H1 (cell line): ENCODE data around the gene CPXM1. TPM values are rescaled to one million over a fixed set of nuclear protein-coding genes. Genes with fewer than 3 reads are reported as not detected.

Experiments used
- CTCF ChIA-PET: fragments of 300-600 bp; sonication (Branson Sonifier 250); formaldehyde crosslinking; loops from one replicate; lab custom pipeline; 2021; ENCODE audit not compliant: partially characterized antibody; lab: Charles Lee
- POLR2A ChIA-PET: fragments of 300-600 bp; sonication (Branson Sonifier 250); formaldehyde crosslinking; loops from one replicate; lab custom pipeline; 2021; ENCODE audit warnings: inconsistent platforms; ENCODE audit not compliant: partially characterized antibody; lab: Charles Lee
- DNase-seq, 2 experiments: peaks; one replicate each; pipeline versions ENCODE4 v3.0.0 to v3.0.0-alpha.2; 2010 to 2022; ENCODE audit warnings: low spot score in 2 of 2, low read depth in 1 of 2, mixed read lengths in 1 of 2
- FAIRE-seq: peaks from 2 replicates; lab custom pipeline; 2011; peaks lifted over from hg19 to GRCh38; lab: Jason Lieb, UNC
- H2AFZ ChIP-seq: 2 replicates; pipeline ENCODE4 v1.8.1; 2012; ENCODE audit warnings: low read length, inconsistent platforms
- H2AK5ac ChIP-seq: 2 replicates; pipeline ENCODE4 v1.6.1; 2013; ENCODE audit warnings: low read depth, low read length
- H2BK120ac ChIP-seq: replicated peaks from 2 replicates; pipeline ENCODE3; 2013; ENCODE audit warnings: low read depth, low read length, inconsistent platforms
- H2BK12ac ChIP-seq: 2 replicates; pipeline ENCODE4 v1.6.1; 2013; ENCODE audit warnings: low read depth, low read length
- H2BK15ac ChIP-seq: 2 replicates; pipeline ENCODE4 v1.6.1; 2013; ENCODE audit warnings: low read length
- H2BK20ac ChIP-seq: 2 replicates; pipeline ENCODE4 v1.6.1; 2013; ENCODE audit warnings: low read length
- H2BK5ac ChIP-seq: 2 replicates; pipeline ENCODE4 v1.6.1; 2013; ENCODE audit warnings: low read depth, low read length
- H3K14ac ChIP-seq: 2 replicates; pipeline ENCODE4 v1.6.1; 2013; ENCODE audit warnings: inconsistent platforms; ENCODE audit not compliant: insufficient read length
- H3K18ac ChIP-seq: 2 replicates; pipeline ENCODE4 v1.6.1; 2013; ENCODE audit warnings: low read length; ENCODE audit errors: extremely low read depth
- H3K23ac ChIP-seq: 2 replicates; pipeline ENCODE4 v1.6.1; 2013; ENCODE audit warnings: inconsistent platforms; ENCODE audit not compliant: insufficient read length
- H3K23me2 ChIP-seq: 2 replicates; pipeline ENCODE4 v1.6.1; 2013; ENCODE audit warnings: low read depth, low read length
- H3K27ac ChIP-seq: 2 replicates; pipeline ENCODE4 v1.6.1; 2011; ENCODE audit warnings: low read depth, low read length, inconsistent platforms
- H3K27me3 ChIP-seq, 4 experiments: replicated peaks in 1 of 4; 1 replicate in 1 of 4; 2 replicates in 3 of 4; pipeline versions ENCODE4 v1.6.1 to v1.8.1; 2011 to 2013; ENCODE audit warnings: low read length in 3 of 4, mild to moderate bottlenecking in 3 of 4, inconsistent platforms in 2 of 4, mixed read lengths in 2 of 4, moderate library complexity in 1 of 4; ENCODE audit not compliant: control insufficient read depth in 3 of 4, insufficient read depth in 3 of 4; ENCODE audit errors: extremely low read depth in 1 of 4
- H3K36me3 ChIP-seq, 4 experiments: 2 replicates each; pipeline versions ENCODE4 v1.6.1 to v1.8.1; 2011 to 2013; ENCODE audit warnings: mild to moderate bottlenecking in 4 of 4, low read length in 3 of 4, moderate library complexity in 2 of 4, control low read depth in 1 of 4, inconsistent platforms in 1 of 4; ENCODE audit not compliant: insufficient read depth in 4 of 4, control insufficient read depth in 2 of 4
- H3K4ac ChIP-seq: replicated peaks from 2 replicates; pipeline ENCODE3; 2013; ENCODE audit warnings: low read length, low read depth, mixed read lengths, inconsistent platforms; ENCODE audit not compliant: insufficient read length
- H3K4me1 ChIP-seq, 4 experiments: replicated peaks in 1 of 4; 1 replicate in 1 of 4; 2 replicates in 3 of 4; pipeline versions ENCODE4 v1.6.1 to v1.8.1; 2011 to 2013; ENCODE audit warnings: low read length in 3 of 4, inconsistent platforms in 2 of 4, mixed read lengths in 1 of 4; ENCODE audit not compliant: insufficient read depth in 4 of 4, control insufficient read depth in 3 of 4
- H3K4me2 ChIP-seq, 2 experiments: 2 replicates each; pipeline versions ENCODE4 v1.6.1 to v1.8.1; 2011 to 2013; ENCODE audit warnings: low read depth in 2 of 2, low read length in 2 of 2, control low read depth in 1 of 2, inconsistent platforms in 1 of 2, mild to moderate bottlenecking in 1 of 2; ENCODE audit not compliant: insufficient read depth in 1 of 2
- H3K4me3 ChIP-seq, 4 experiments: fragments of 200-600, 300-600 bp in 1 of 4; sonication (generic), shearing (Covaris generic), sonication (Bioruptor Twin) in 1 of 4; 2 replicates each; pipeline versions ENCODE4 v1.5.1 to v1.8.1; 2011 to 2016; ENCODE audit warnings: low read length in 4 of 4, low read depth in 3 of 4, control low read depth in 2 of 4, inconsistent platforms in 2 of 4, mild to moderate bottlenecking in 2 of 4, mixed read lengths in 1 of 4, moderate library complexity in 1 of 4; ENCODE audit not compliant: insufficient read depth in 2 of 4; ENCODE audit errors: extremely low read depth in 1 of 4
- H3K56ac ChIP-seq: replicated peaks from 2 replicates; pipeline ENCODE3; 2013; ENCODE audit warnings: low read depth, mild to moderate bottlenecking, mixed read lengths, low read length, inconsistent platforms; ENCODE audit not compliant: insufficient read length
- H3K79me1 ChIP-seq: 2 replicates; pipeline ENCODE4 v1.6.1; 2013; ENCODE audit warnings: low read depth, low read length, control low read depth
- H3K79me2 ChIP-seq, 2 experiments: 2 replicates each; pipeline versions ENCODE4 v1.6.1 to v1.8.1; 2012 to 2013; ENCODE audit warnings: low read length in 2 of 2, mild to moderate bottlenecking in 2 of 2, inconsistent platforms in 1 of 2; ENCODE audit not compliant: insufficient read depth in 2 of 2, control insufficient read depth in 1 of 2
- H3K9ac ChIP-seq, 4 experiments: replicated peaks in 1 of 4; 1 replicate in 1 of 4; 2 replicates in 3 of 4; pipeline versions ENCODE4 v1.6.1 to v1.8.1; 2011 to 2013; ENCODE audit warnings: low read depth in 3 of 4, low read length in 3 of 4, control low read depth in 2 of 4, mild to moderate bottlenecking in 2 of 4, moderate library complexity in 2 of 4, inconsistent platforms in 1 of 4; ENCODE audit errors: extremely low read depth in 1 of 4
- H3K9me3 ChIP-seq, 2 experiments: 2 replicates each; pipeline versions ENCODE4 v1.6.1 to v1.8.1; 2012 to 2013; ENCODE audit warnings: mild to moderate bottlenecking in 2 of 2, moderate library complexity in 2 of 2, control low read depth in 1 of 2, inconsistent platforms in 1 of 2, low read depth in 1 of 2, low read length in 1 of 2, mixed read lengths in 1 of 2; ENCODE audit not compliant: insufficient read depth in 2 of 2
- H4K20me1 ChIP-seq, 2 experiments: replicated peaks in 1 of 2; 2 replicates each; pipeline versions ENCODE3 to v1.8.1; 2011 to 2013; ENCODE audit warnings: inconsistent platforms in 2 of 2, low read length in 2 of 2, mild to moderate bottlenecking in 1 of 2; ENCODE audit not compliant: insufficient read depth in 2 of 2, control insufficient read depth in 1 of 2
- H4K5ac ChIP-seq: 2 replicates; pipeline ENCODE4 v1.6.1; 2013; ENCODE audit warnings: low read length, low read depth, mixed read lengths, inconsistent platforms; ENCODE audit not compliant: insufficient read length
- H4K8ac ChIP-seq: 2 replicates; pipeline ENCODE4 v1.8.0; 2013; ENCODE audit warnings: mild to moderate bottlenecking, moderate library complexity, low read length, inconsistent platforms; ENCODE audit not compliant: insufficient read depth; ENCODE audit errors: extremely low read depth
- H4K91ac ChIP-seq: replicated peaks from 2 replicates; pipeline ENCODE3; 2013; ENCODE audit warnings: low read length, mixed read lengths, inconsistent platforms; ENCODE audit not compliant: insufficient read length
- BCL11A ChIP-seq, 2 experiments: IDR thresholded peaks; one replicate each; pipeline ENCODE4 v1.6.1; 2011; ENCODE audit warnings: low read depth in 2 of 2, low read length in 2 of 2, mild to moderate bottlenecking in 2 of 2
- CTBP2 ChIP-seq: IDR thresholded peaks from 2 replicates; pipeline ENCODE4 v1.7.0; 2011; ENCODE audit warnings: borderline replicate concordance, mild to moderate bottlenecking, moderate library complexity, mixed read lengths, low read length; ENCODE audit not compliant: insufficient read depth, insufficient read length
- HDAC6 ChIP-seq: IDR thresholded peaks from one replicate; pipeline ENCODE4 v1.7.1; 2012; ENCODE audit warnings: low read depth, mild to moderate bottlenecking, inconsistent platforms, low read length, moderate library complexity
- KDM1A ChIP-seq: fragments of 200-600, 300-600 bp; sonication (generic); IDR thresholded peaks from 2 replicates; pipeline ENCODE4 v1.7.1; 2016; ENCODE audit warnings: mild to moderate bottlenecking, low read length, borderline replicate concordance
- NANOG ChIP-seq: IDR thresholded peaks from 2 replicates; pipeline ENCODE4 v1.6.1; 2011; ENCODE audit warnings: low read length, low read depth, mild to moderate bottlenecking, inconsistent platforms; ENCODE audit not compliant: insufficient read depth, poor library complexity, severe bottlenecking
- NRF1 ChIP-seq: IDR thresholded peaks from 2 replicates; pipeline ENCODE4 v1.6.1; 2011; ENCODE audit warnings: mild to moderate bottlenecking, low read depth, low read length, improper control_type of control experiment
- SAP30 ChIP-seq: fragments of 300-600 bp; sonication (generic); IDR thresholded peaks from 2 replicates; pipeline ENCODE4 v1.7.1; 2012; ENCODE audit warnings: low read length, moderate library complexity, mild to moderate bottlenecking, inconsistent platforms; ENCODE audit not compliant: insufficient read depth, insufficient replicate concordance
- TBP ChIP-seq: IDR thresholded peaks from 2 replicates; pipeline ENCODE4 v1.6.1; 2011; ENCODE audit warnings: low read depth, low read length, improper control_type of control experiment
- WGBS, 2 experiments: shearing (Covaris generic) in 1 of 2; methylation state at CpG; one replicate each; pipeline versions ENCODE4 v1.1.6 to v1.1.7; 2013 to 2015; ENCODE audit warnings: low lambda C conversion rate in 2 of 2, mixed read lengths in 2 of 2, inconsistent platforms in 1 of 2, low coverage in 1 of 2, missing lambda C conversion rate in 1 of 2; ENCODE audit not compliant: insufficient replicate concordance in 2 of 2, insufficient coverage in 1 of 2, insufficient read length in 1 of 2; ENCODE audit errors: extremely low coverage in 1 of 2, missing lambda C conversion rate in 1 of 2; 5-methylcytosine and 5-hydroxymethylcytosine counted together
- polyA plus RNA-seq, 7 experiments: library from polyadenylated mRNA; depleted of rRNA in 3 of 7; stranded (reverse) in 5 of 7; unstranded in 2 of 7; fragments of >200 nt in 5 of 7; fragments of 200-250 nt in 2 of 7; gene quantifications; 1 replicate in 5 of 7; 2 replicates in 1 of 7; 4 replicates in 1 of 7; pipeline versions ENCODE4 v1.2.1 to v1.2.3, GENCODE V29; 2011 to 2013; ENCODE audit warnings: missing spikeins in 2 of 7, mixed read lengths in 2 of 7
- total RNA-seq: library from RNA; stranded (reverse); fragmentation: NEBNext Ultra II Directional; extraction: Animal tissue kit (Norgen Biotek cat#: 25700); gene quantifications from 2 replicates; pipeline ENCODE4 v1.2.1, GENCODE V29; 2021

The CPXM1 gene
- total and polyA plus RNA-seq, 2 of the 8 experiments (the other 6 are each of a cell fraction or from before 2014, with no cell fraction given): 31.3 to 81.9 TPM

GRCh38 chr20:2812189-2812588 is 11.8 kb upstream of the CPXM1 start:
- no peaks in the 10 kb centered on the region for H3K79me2 ChIP-seq
- WGBS, 2 experiments: 84% methylated on average over 3 of the region's 3 CpGs; no CpG with 5 or more reads in 1 of the 2 experiments
- no peak for DNase-seq
- no peak overlapping the region for H3K18ac ChIP-seq
- no peak overlapping the region for H3K27ac ChIP-seq
- H3K79me1 ChIP-seq: no peaks in the 10 kb centered on the region
- no peak overlapping the region for H2AK5ac ChIP-seq
- H3K56ac ChIP-seq: no peak overlapping the region
- no peak overlapping the region for H3K4ac ChIP-seq
- no peaks in the 10 kb centered on the region for H4K20me1 ChIP-seq
- no peak overlapping the region for H2BK120ac ChIP-seq
- no peak overlapping the region for H2BK5ac ChIP-seq
- POLR2A ChIA-PET: no interaction called here
- no peak overlapping the region for H3K14ac ChIP-seq
- H2AFZ ChIP-seq: no peak overlapping the region
- no peak overlapping the region for H4K8ac ChIP-seq
- H3K9me3 ChIP-seq: 0 out of 4 replicates have a peak, but pooled peaks cover 0 to 7% of the 10 kb centered on the region in 2 experiments
- FAIRE-seq: no peak
- no peak overlapping the region for H3K9ac ChIP-seq
- no peak overlapping the region for H2BK12ac ChIP-seq
- H4K91ac ChIP-seq: no peak overlapping the region
- H2BK15ac ChIP-seq: no peak overlapping the region
- H3K23me2 ChIP-seq: no peaks in the 10 kb centered on the region
- no peak overlapping the region for H3K23ac ChIP-seq
- CTCF ChIA-PET: interaction anchor here (1.0 to 1.6 kb wide), 3 partner anchors 12 to 40 kb away, joined by 3 to 9 read pairs (median 4); partner anchors contain the start of gene CPXM1
- H2BK20ac ChIP-seq: no peak overlapping the region
- H4K5ac ChIP-seq: no peak overlapping the region
- no peak overlapping the region for H3K4me2 ChIP-seq
- peaks cover under 1 to 8% (median 5%) of the 10 kb centered on the region in 4 experiments for H3K27me3 ChIP-seq
- no peaks in the 10 kb centered on the region for H3K36me3 ChIP-seq
- H3K4me1 ChIP-seq: no peaks in the 10 kb centered on the region; a peak in 1 of 7 replicates
- no peak overlapping the region for H3K4me3 ChIP-seq
- TF ChIP-seq TBP: no peak
- TF ChIP-seq NRF1: no peak
- TF ChIP-seq SAP30: no peak
- no peak for TF ChIP-seq NANOG
- TF ChIP-seq KDM1A: no peak
- TF ChIP-seq CTBP2: no peak
- no peak for TF ChIP-seq HDAC6
- no peak for TF ChIP-seq BCL11A (IDR thresholded peaks at IDR 0.05; ENCODE audit: low read depth in 2 of 2, low read length in 2 of 2)
